ENCODE results near the gene GTF2E1.

DNA sequence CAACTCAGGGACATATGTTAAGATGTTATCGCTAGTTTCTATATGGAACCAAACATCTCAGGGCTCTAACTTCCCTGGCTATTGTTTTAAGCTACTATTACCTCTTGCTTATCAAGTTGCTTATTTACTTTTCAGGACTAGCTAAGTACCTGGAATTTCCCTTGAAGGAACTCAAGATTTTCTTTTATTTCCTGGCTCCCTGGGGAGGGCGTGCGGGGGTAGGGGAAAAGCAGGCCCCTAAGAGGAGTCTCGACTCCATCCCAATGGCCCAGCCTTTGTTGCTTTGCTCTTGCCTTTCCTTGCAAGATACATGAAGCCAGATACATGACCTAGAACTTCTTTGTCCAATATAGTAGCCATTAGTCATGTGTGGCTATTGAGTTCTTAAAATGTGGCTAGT, 88.5 kb downstream of the GTF2E1 start:
- TF ChIP-seq YY1 (IDR thresholded peaks at IDR 0.05; ENCODE audit: extremely low read depth, insufficient replicate concordance, low read depth, low read length) (no peak), ELF1 (IDR thresholded peaks at IDR 0.05; ENCODE audit: borderline replicate concordance, low read depth) (no peak), CTCF (IDR thresholded peaks at IDR 0.05 in 2 of 3, conservative IDR thresholded peaks at IDR 0.05 in 1 of 3; ENCODE audit: borderline replicate concordance in 1 of 3, insufficient read depth in 1 of 3, low read depth in 2 of 3, low read length in 2 of 3) (no peak), POLR2A (IDR thresholded peaks at IDR 0.05; ENCODE audit: borderline replicate concordance, extremely low read depth, insufficient read depth, insufficient read length) (no peak), JUND (IDR thresholded peaks at IDR 0.05) (no peak), EZH2 (IDR thresholded peaks at IDR 0.05) (no peak), POLR2AphosphoS5 (IDR thresholded peaks at IDR 0.05; ENCODE audit: low read depth, low read length) (no peak), EGR1 (IDR thresholded peaks at IDR 0.05; ENCODE audit: low read depth) (no peak), EZH2phosphoT487 (IDR thresholded peaks at IDR 0.05; ENCODE audit: borderline replicate concordance) (no peak), RAD21 (IDR thresholded peaks at IDR 0.05; ENCODE audit: low read depth) (no peak)
- TF ChIP-seq, protein P1, sequence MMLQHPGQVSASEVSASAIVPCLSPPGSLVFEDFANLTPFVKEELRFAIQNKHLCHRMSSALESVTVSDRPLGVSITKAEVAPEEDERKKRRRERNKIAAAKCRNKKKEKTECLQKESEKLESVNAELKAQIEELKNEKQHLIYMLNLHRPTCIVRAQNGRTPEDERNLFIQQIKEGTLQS (IDR thresholded peaks at IDR 0.05) = no peak
- TF ChIP-seq, protein P2, sequence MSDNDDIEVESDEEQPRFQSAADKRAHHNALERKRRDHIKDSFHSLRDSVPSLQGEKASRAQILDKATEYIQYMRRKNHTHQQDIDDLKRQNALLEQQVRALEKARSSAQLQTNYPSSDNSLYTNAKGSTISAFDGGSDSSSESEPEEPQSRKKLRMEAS (IDR thresholded peaks at IDR 0.05) = no peak
